ENCODE data around the gene DPP6. TPM values are rescaled to one million over a fixed set of nuclear protein-coding genes. Genes with fewer than 3 reads are reported as not detected.

Gene DPP6
- polyA plus RNA-seq, 1 donor (not counting 4 experiments of a cell fraction or from before 2014, with no cell fraction given), result not detected

DNA sequence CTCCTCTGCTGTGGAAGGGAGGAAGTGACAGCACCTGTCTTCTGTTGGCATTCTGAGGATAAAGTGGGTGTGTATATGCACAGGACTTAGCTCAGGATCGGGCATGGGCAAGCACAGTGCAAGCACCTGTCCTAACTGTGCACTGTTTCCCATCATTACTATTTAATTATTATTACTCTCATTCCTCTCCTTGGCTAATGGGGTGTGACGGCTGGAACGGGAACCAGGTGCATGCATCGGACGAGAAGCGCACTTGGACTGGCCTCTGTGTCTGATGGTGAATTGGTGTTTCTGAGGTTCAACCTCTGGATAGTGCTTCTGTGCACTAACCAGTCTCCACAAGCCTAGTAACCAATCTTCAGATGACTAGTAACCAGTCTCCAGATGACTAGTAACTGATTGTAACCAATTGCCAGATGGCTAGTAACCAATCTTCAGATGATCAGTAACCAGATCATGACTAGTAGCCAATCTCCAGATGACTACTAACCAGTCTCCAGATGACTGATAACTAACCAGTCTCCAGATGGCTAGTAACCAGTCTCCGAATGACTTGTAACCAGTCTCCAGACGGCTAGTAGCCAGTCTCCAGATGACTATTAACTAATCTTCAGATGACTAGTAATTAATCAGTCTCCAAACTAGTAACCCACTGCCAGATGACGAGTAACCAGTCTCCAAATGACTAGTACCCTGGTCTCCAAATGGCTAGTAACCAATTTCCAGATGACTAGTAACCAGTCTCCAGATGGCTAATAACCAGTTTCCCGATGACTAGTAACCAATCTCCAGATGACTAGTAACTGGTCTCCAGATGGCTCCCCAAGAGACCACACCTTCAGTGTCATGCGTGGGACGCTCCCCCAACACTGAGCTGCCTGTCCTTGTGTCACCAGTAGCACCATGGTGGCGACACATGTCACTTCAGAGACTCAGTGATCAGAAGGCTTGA is 864.9 kb downstream of the DPP6 start:
- H3K4me3 ChIP-seq (ENCODE audit: control insufficient read depth in 2 of 3, extremely low read depth in 1 of 3, insufficient read depth in 2 of 3, low read depth in 1 of 3, low read length in 3 of 3), result no peak overlapping the region
- H3K27ac ChIP-seq (ENCODE audit: control insufficient read depth, insufficient read depth, low read length), result no peak overlapping the region
- TF ChIP-seq EZH2 (IDR thresholded peaks at IDR 0.05; ENCODE audit: low read length), result no peak
- TF ChIP-seq, protein P1, sequence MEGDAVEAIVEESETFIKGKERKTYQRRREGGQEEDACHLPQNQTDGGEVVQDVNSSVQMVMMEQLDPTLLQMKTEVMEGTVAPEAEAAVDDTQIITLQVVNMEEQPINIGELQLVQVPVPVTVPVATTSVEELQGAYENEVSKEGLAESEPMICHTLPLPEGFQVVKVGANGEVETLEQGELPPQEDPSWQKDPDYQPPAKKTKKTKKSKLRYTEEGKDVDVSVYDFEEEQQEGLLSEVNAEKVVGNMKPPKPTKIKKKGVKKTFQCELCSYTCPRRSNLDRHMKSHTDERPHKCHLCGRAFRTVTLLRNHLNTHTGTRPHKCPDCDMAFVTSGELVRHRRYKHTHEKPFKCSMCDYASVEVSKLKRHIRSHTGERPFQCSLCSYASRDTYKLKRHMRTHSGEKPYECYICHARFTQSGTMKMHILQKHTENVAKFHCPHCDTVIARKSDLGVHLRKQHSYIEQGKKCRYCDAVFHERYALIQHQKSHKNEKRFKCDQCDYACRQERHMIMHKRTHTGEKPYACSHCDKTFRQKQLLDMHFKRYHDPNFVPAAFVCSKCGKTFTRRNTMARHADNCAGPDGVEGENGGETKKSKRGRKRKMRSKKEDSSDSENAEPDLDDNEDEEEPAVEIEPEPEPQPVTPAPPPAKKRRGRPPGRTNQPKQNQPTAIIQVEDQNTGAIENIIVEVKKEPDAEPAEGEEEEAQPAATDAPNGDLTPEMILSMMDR (optimal IDR thresholded peaks at IDR 0.05 in 1 of 3, IDR thresholded peaks at IDR 0.05 in 1 of 3, conservative IDR thresholded peaks at IDR 0.05 in 1 of 3; ENCODE audit: extremely low read depth in 1 of 3, insufficient read depth in 2 of 3, low read length in 3 of 3), result no peak
- FAIRE-seq, result no peak
- H4K20me1 ChIP-seq (ENCODE audit: control insufficient read depth, extremely low read depth, insufficient read depth, low read length), result no peaks in the 10 kb centered on the region
- dilution Hi-C loops (cut with MboI; ENCODE audit: extremely low pct_ligation_motif_present, low sequenced_read_pairs), result no loop called here
- H3K36me3 ChIP-seq (ENCODE audit: control insufficient read depth in 2 of 2, extremely low read depth in 1 of 2, insufficient read depth in 2 of 2, low read length in 2 of 2), result no peaks in the 10 kb centered on the region
- no peaks in the 10 kb centered on the region for H3K79me2 ChIP-seq (ENCODE audit: control insufficient read depth, insufficient read depth, low read length)
- DNase-seq (ENCODE audit: low read depth, low spot score), result no peak
- no peak overlapping the region for H3K9ac ChIP-seq (ENCODE audit: control insufficient read depth, extremely low read depth, insufficient read depth, low read length)
- H3K9me1 ChIP-seq (ENCODE audit: control insufficient read depth, extremely low read depth, insufficient read depth, low read length), result no peaks in the 10 kb centered on the region
- no peak overlapping the region for H2AFZ ChIP-seq (ENCODE audit: control insufficient read depth, low read length)
- H3K27me3 ChIP-seq (ENCODE audit: control insufficient read depth, extremely low read depth, insufficient read depth, low read length), result peaks cover 15% of the 10 kb centered on the region
- H3K4me1 ChIP-seq (ENCODE audit: control insufficient read depth, extremely low read depth, insufficient read depth, low read length), result no peaks in the 10 kb centered on the region
- no peaks in the 10 kb centered on the region for H3K9me3 ChIP-seq (ENCODE audit: control insufficient read depth, low read depth, low read length)
- no peak overlapping the region for H3K4me2 ChIP-seq (ENCODE audit: control insufficient read depth, extremely low read depth, insufficient read depth, low read depth, low read length)

DNA sequence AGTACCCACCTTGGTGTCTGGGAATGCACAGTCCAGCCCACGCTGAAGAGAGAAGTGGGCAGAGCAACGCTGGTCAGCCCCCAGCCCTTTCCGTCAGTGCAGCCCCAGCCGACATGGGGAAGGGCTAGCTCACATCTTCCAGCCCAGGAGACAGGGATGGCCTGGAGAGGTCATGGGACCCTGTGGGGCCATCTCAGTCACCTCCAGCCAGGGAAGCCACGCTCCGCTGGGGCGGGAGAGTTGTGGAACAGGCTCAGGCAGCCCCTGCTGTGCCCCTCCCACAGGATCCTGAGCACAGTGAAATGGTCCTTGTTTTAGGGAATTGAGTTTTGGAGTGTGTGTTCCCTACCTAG is 865.6 kb downstream of the DPP6 start:
- H3K27me3 ChIP-seq (ENCODE audit: control insufficient read depth, extremely low read depth, insufficient read depth, low read length), result peaks cover 15% of the 10 kb centered on the region
- H3K9me3 ChIP-seq (ENCODE audit: control insufficient read depth, low read depth, low read length), result no peaks in the 10 kb centered on the region
- H3K9me1 ChIP-seq (ENCODE audit: control insufficient read depth, extremely low read depth, insufficient read depth, low read length), result no peaks in the 10 kb centered on the region
- no peak for FAIRE-seq
- no peaks in the 10 kb centered on the region for H3K4me1 ChIP-seq (ENCODE audit: control insufficient read depth, extremely low read depth, insufficient read depth, low read length)
- no peak for DNase-seq (ENCODE audit: low read depth, low spot score)
- dilution Hi-C loops (cut with MboI; ENCODE audit: extremely low pct_ligation_motif_present, low sequenced_read_pairs), result no loop called here
- H2AFZ ChIP-seq (ENCODE audit: control insufficient read depth, low read length), result no peak overlapping the region
- H3K9ac ChIP-seq (ENCODE audit: control insufficient read depth, extremely low read depth, insufficient read depth, low read length), result no peak overlapping the region
- no peaks in the 10 kb centered on the region for H3K79me2 ChIP-seq (ENCODE audit: control insufficient read depth, insufficient read depth, low read length)
- no peaks in the 10 kb centered on the region for H3K36me3 ChIP-seq (ENCODE audit: control insufficient read depth in 2 of 2, extremely low read depth in 1 of 2, insufficient read depth in 2 of 2, low read length in 2 of 2)
- no peak overlapping the region for H3K4me3 ChIP-seq (ENCODE audit: control insufficient read depth in 2 of 3, extremely low read depth in 1 of 3, insufficient read depth in 2 of 3, low read depth in 1 of 3, low read length in 3 of 3)
- H3K4me2 ChIP-seq (ENCODE audit: control insufficient read depth, extremely low read depth, insufficient read depth, low read depth, low read length), result no peak overlapping the region
- H4K20me1 ChIP-seq (ENCODE audit: control insufficient read depth, extremely low read depth, insufficient read depth, low read length), result no peaks in the 10 kb centered on the region
- no peak for TF ChIP-seq EZH2 (IDR thresholded peaks at IDR 0.05; ENCODE audit: low read length)
- no peak overlapping the region for H3K27ac ChIP-seq (ENCODE audit: control insufficient read depth, insufficient read depth, low read length)

Measured in keratinocyte (primary cell).